Body of pancreas (tissue), 4 donors: ENCODE data around the gene TRAK2.

Experiments used
- CTCF ChIP-seq, 7 experiments: fragments of 450-650 bp in 4 of 7; fragments of 200-600 bp in 3 of 7; sonication (generic) in 3 of 7; IDR thresholded peaks; one replicate each; pipeline ENCODE4 v1.5.1; 2016 to 2019; ENCODE audit warnings: antibody characterized with exemption in 7 of 7
- POLR2A ChIP-seq, 3 donors: fragments of 450-650 bp; IDR thresholded peaks; one replicate each; pipeline ENCODE4 v1.6.1; 2016; ENCODE audit warnings: antibody characterized with exemption in 3 of 3, mild to moderate bottlenecking in 2 of 3

- TF ChIP-seq CTCF (IDR thresholded peaks at IDR 0.05) (no peak), POLR2A (IDR thresholded peaks at IDR 0.05) (no peak)
Observed at GRCh38 chr2:201483342-201483741, 32.1 kb upstream of the TRAK2 start.
